Neural progenitor cell (in vitro differentiated cells): ENCODE results near the gene GADL1. TPM values are rescaled to one million over a fixed set of nuclear protein-coding genes. Genes with fewer than 3 reads are reported as not detected.

Source experiments
- DNase-seq: peaks from one replicate; pipeline ENCODE4 v3.0.0-alpha.2; 2016; ENCODE audit warnings: low spot score
- H2AFZ ChIP-seq: fragments of 200-600 bp; sonication (generic); replicated peaks from 2 replicates; pipeline ENCODE4 v1.6.1; 2016; ENCODE audit warnings: antibody characterized with exemption
- H3F3A ChIP-seq: fragments of 200-600 bp; sonication (generic); 2 replicates; pipeline ENCODE4 v1.6.1; 2016; ENCODE audit warnings: antibody characterized with exemption, low read depth
- H3K27ac ChIP-seq: fragments of 200-600 bp; sonication (generic); 2 replicates; pipeline ENCODE4 v1.5.1; 2016; ENCODE audit warnings: mild to moderate bottlenecking
- H3K27me3 ChIP-seq: fragments of 200-600 bp; sonication (generic); 2 replicates; pipeline ENCODE4 v1.6.1; 2016; ENCODE audit warnings: mild to moderate bottlenecking, moderate library complexity
- H3K36me3 ChIP-seq: fragments of 200-600 bp; sonication (generic); 2 replicates; pipeline ENCODE4 v1.5.1; 2016
- H3K4me1 ChIP-seq: fragments of 200-600 bp; sonication (generic); 2 replicates; pipeline ENCODE4 v1.6.1; 2016; ENCODE audit warnings: mixed run types
- H3K4me2 ChIP-seq: fragments of 200-600 bp; sonication (generic); 2 replicates; pipeline ENCODE4 v1.6.1; 2016
- H3K4me3 ChIP-seq: fragments of 200-600 bp; sonication (generic); 2 replicates; pipeline ENCODE4 v1.5.1; 2016
- H3K79me2 ChIP-seq: fragments of 200-600 bp; sonication (generic); 2 replicates; pipeline ENCODE4 v1.6.1; 2016; ENCODE audit warnings: low read depth
- H3K9ac ChIP-seq: fragments of 200-600 bp; sonication (generic); 2 replicates; pipeline ENCODE4 v1.6.1; 2016
- H3K9me3 ChIP-seq: fragments of 200-600 bp; sonication (generic); 2 replicates; pipeline ENCODE4 v1.5.1; 2016; ENCODE audit warnings: low read depth
- H4K20me1 ChIP-seq: fragments of 200-600 bp; sonication (generic); 2 replicates; pipeline ENCODE4 v1.6.1; 2016; ENCODE audit warnings: low read depth
- H3K27ac Mint-ChIP-seq: 3 replicates; pipeline ENCODE4 v1.8.0; 2021; ENCODE audit warnings: mixed read lengths
- H3K27me3 Mint-ChIP-seq: 2 replicates; pipeline ENCODE4 v1.8.0; 2022; ENCODE audit warnings: low read depth, mild to moderate bottlenecking, inconsistent platforms, moderate library complexity, mixed read lengths; ENCODE audit not compliant: insufficient read depth
- H3K36me3 Mint-ChIP-seq: 3 replicates; pipeline ENCODE4 v1.8.0; 2021; ENCODE audit warnings: mixed read lengths
- H3K4me1 Mint-ChIP-seq: 3 replicates; pipeline ENCODE4 v1.8.0; 2021; ENCODE audit warnings: mixed read lengths
- H3K4me3 Mint-ChIP-seq: 3 replicates; pipeline ENCODE4 v1.8.0; 2021; ENCODE audit warnings: mild to moderate bottlenecking, moderate library complexity, mixed read lengths
- H3K9me3 Mint-ChIP-seq: 3 replicates; pipeline ENCODE4 v1.8.0; 2020; ENCODE audit warnings: mixed read lengths
- CTCF ChIP-seq: fragments of 200-600 bp; sonication (generic); IDR thresholded peaks from 2 replicates; pipeline ENCODE4 v1.5.1; 2017; ENCODE audit warnings: antibody characterized with exemption, mild to moderate bottlenecking
- EZH2 ChIP-seq: fragments of 200-600 bp; sonication (generic); IDR thresholded peaks from 2 replicates; pipeline ENCODE4 v1.6.1; 2017; ENCODE audit warnings: antibody characterized with exemption, mild to moderate bottlenecking, moderate library complexity
- EZH2phosphoT487 ChIP-seq: fragments of 200-600 bp; sonication (generic); IDR thresholded peaks from 2 replicates; pipeline ENCODE4 v1.6.1; 2017; ENCODE audit warnings: antibody characterized with exemption
- total RNA-seq: library from RNA; depleted of rRNA; stranded (reverse); fragments of >200 nt; gene quantifications from 2 replicates; pipeline ENCODE4 v1.2.3, GENCODE V29; 2015; ENCODE audit warnings: low replicate concordance

GADL1 gene
- total RNA-seq, 1 donor from 2014 or later = not detected

DNA sequence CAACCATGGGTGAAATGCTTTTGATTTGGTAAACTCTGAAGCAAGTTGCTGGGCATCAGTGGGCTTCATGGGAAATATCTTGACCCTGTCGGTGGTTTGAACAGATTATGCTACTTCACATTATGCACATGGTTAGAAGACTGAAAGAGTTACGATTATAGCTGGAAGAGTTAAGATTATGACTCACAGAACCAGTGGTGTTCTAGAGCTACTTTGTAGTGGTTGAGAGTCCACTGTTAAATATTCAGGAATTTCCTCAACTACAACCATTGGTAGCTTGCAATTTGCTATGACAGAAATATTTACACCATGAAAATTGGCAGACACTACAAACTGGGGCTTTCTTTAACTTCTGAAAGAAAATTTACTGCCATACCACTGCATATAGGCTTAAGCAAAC lies 99.3 kb downstream of the GADL1 start:
- Mint-ChIP-seq H3K36me3 (no peaks in the 10 kb centered on the region), H3K4me3 (no peak overlapping the region), H3K9me3 (no peaks in the 10 kb centered on the region), H3K27ac (no peak overlapping the region), H3K4me1 (no peaks in the 10 kb centered on the region), H3K27me3 (peaks cover 2% of the 10 kb centered on the region)
- H3K27ac ChIP-seq = no peak overlapping the region
- H3K9me3 ChIP-seq = no peaks in the 10 kb centered on the region
- H4K20me1 ChIP-seq = no peaks in the 10 kb centered on the region
- no peaks in the 10 kb centered on the region for H3F3A ChIP-seq
- no peaks in the 10 kb centered on the region for H3K4me1 ChIP-seq
- no peaks in the 10 kb centered on the region for H3K36me3 ChIP-seq
- no peaks in the 10 kb centered on the region for H3K79me2 ChIP-seq
- no peaks in the 10 kb centered on the region for H3K27me3 ChIP-seq
- H3K4me2 ChIP-seq = no peak overlapping the region
- H3K4me3 ChIP-seq = no peak overlapping the region
- H2AFZ ChIP-seq = no peak overlapping the region
- TF ChIP-seq CTCF = no peak
- TF ChIP-seq EZH2 = no peak
- DNase-seq = no peak
- H3K9ac ChIP-seq = no peak overlapping the region

DNA sequence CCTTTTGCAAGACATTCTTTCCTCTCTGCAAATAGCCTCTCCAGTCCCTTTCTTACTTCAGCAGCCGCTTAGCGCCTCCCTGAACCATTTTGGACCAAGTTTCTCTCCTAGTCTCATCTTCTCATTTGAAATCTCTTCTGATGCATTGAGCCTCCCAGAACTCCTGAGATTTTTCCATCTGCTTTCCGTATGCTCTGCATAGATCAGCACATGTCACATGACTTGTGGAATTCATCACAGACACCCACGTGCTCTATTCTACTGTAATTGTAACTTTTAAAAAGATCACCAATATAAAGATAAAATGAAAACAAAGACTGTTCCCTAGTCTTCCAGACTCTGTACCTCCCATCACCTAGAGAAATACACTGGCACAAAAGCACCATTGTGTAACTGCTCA lies 100.7 kb downstream of the GADL1 start:
- H3K36me3 Mint-ChIP-seq = no peaks in the 10 kb centered on the region
- H3K27ac ChIP-seq = no peak overlapping the region
- no peak overlapping the region for H3K4me2 ChIP-seq
- H3K27me3 Mint-ChIP-seq = peaks cover 2% of the 10 kb centered on the region
- no peaks in the 10 kb centered on the region for H3K9me3 ChIP-seq
- H3K4me1 Mint-ChIP-seq = no peaks in the 10 kb centered on the region
- no peaks in the 10 kb centered on the region for H3K36me3 ChIP-seq
- H3K27me3 ChIP-seq = no peaks in the 10 kb centered on the region
- no peak overlapping the region for H3K9ac ChIP-seq
- no peaks in the 10 kb centered on the region for H3K4me1 ChIP-seq
- no peak overlapping the region for H3K4me3 Mint-ChIP-seq
- H3K27ac Mint-ChIP-seq = no peak overlapping the region
- H3K4me3 ChIP-seq = no peak overlapping the region
- TF ChIP-seq EZH2 (no peak), CTCF (no peak), EZH2phosphoT487 (no peak)
- H3K79me2 ChIP-seq = no peaks in the 10 kb centered on the region
- H3F3A ChIP-seq = no peaks in the 10 kb centered on the region
- no peaks in the 10 kb centered on the region for H4K20me1 ChIP-seq
- no peaks in the 10 kb centered on the region for H3K9me3 Mint-ChIP-seq
- DNase-seq = no peak
- H2AFZ ChIP-seq = no peak overlapping the region

- no peak for DNase-seq
- Histone ChIP-seq H3K9ac (no peak overlapping the region), H3K4me1 (no peaks in the 10 kb centered on the region), H3K4me2 (no peak overlapping the region), H4K20me1 (no peaks in the 10 kb centered on the region), H3F3A (no peaks in the 10 kb centered on the region), H3K9me3 (no peaks in the 10 kb centered on the region), H2AFZ (no peak overlapping the region), H3K27me3 (no peaks in the 10 kb centered on the region), H3K36me3 (no peaks in the 10 kb centered on the region), H3K79me2 (no peaks in the 10 kb centered on the region), H3K27ac (no peak overlapping the region), H3K4me3 (no peak overlapping the region)
- no peaks in the 10 kb centered on the region for H3K27me3 Mint-ChIP-seq
- H3K4me3 Mint-ChIP-seq = no peak overlapping the region
- no peak for TF ChIP-seq EZH2phosphoT487
- TF ChIP-seq CTCF = no peak
- TF ChIP-seq EZH2 = no peak
- no peak overlapping the region for H3K27ac Mint-ChIP-seq
- no peaks in the 10 kb centered on the region for H3K36me3 Mint-ChIP-seq
- H3K4me1 Mint-ChIP-seq = no peaks in the 10 kb centered on the region
- H3K9me3 Mint-ChIP-seq = no peaks in the 10 kb centered on the region
Observed at GRCh38 chr3:30790150-30790549, 104.3 kb downstream of the GADL1 start.

GRCh38 chr3:30786365-30786764 lies 108.1 kb downstream of the GADL1 start:
- no peaks in the 10 kb centered on the region for H3K4me1 Mint-ChIP-seq
- Histone ChIP-seq H3K27me3 (no peaks in the 10 kb centered on the region), H3K36me3 (no peaks in the 10 kb centered on the region), H2AFZ (no peak overlapping the region), H3K9ac (no peak overlapping the region), H3K4me1 (no peaks in the 10 kb centered on the region), H3K79me2 (no peaks in the 10 kb centered on the region), H3K4me3 (no peak overlapping the region), H3F3A (no peaks in the 10 kb centered on the region), H3K4me2 (no peak overlapping the region), H3K9me3 (no peaks in the 10 kb centered on the region), H4K20me1 (no peaks in the 10 kb centered on the region), H3K27ac (no peak overlapping the region)
- no peaks in the 10 kb centered on the region for H3K36me3 Mint-ChIP-seq
- H3K27me3 Mint-ChIP-seq = no peaks in the 10 kb centered on the region
- no peak overlapping the region for H3K4me3 Mint-ChIP-seq
- H3K27ac Mint-ChIP-seq = no peak overlapping the region
- DNase-seq = no peak
- H3K9me3 Mint-ChIP-seq = no peaks in the 10 kb centered on the region
- TF ChIP-seq CTCF = no peak
- no peak for TF ChIP-seq EZH2phosphoT487
- no peak for TF ChIP-seq EZH2
